Measurements from ENCODE around the gene MGAT4C.

- no peak for TF ChIP-seq CTCF (IDR thresholded peaks at IDR 0.05)
- TF ChIP-seq POLR2A (IDR thresholded peaks at IDR 0.05), result no peak
These were observed 292.9 kb downstream of the MGAT4C start for GRCh38 chr12:85963326-85963725.
